GM18526 (cell line): Measurements from ENCODE around the gene EML4.

ENCODE experiments used
- POLR2A ChIP-seq: IDR thresholded peaks from 3 replicates; pipeline ENCODE4 v1.6.1; 2011; ENCODE audit not compliant: insufficient read length; ENCODE audit errors: extremely low read depth

Gene EML4

DNA sequence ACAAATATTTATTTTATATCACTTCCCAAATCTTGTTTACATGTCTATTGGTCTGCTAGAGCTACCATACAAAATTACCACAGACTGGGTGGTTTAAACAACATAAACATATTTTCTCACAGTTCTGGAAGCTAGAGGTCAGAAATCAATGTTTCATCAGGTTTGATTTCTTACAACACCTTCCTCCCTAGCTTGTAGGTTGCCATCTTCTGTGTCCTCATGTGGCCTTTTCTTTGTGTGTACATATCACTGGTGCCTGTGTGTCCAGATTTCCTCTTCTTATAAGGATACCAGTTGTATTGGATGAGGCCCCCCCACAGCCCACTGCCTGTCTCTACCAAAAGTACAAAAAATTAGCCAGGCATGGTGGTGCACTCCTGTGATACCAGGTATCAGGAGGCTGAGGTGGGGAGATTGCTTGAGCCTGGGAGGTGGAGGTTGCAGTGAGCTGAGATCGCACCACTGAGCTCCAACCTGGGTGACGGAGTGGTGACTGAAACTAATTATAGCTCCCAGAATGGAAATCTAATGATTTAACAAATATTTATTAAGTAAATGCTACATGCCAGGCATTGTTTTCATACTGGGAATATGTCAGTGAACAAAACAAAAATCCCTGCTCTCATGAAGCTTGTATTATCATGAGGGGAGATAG is 13.6 kb downstream of the EML4 start:
- no peak for TF ChIP-seq POLR2A

DNA sequence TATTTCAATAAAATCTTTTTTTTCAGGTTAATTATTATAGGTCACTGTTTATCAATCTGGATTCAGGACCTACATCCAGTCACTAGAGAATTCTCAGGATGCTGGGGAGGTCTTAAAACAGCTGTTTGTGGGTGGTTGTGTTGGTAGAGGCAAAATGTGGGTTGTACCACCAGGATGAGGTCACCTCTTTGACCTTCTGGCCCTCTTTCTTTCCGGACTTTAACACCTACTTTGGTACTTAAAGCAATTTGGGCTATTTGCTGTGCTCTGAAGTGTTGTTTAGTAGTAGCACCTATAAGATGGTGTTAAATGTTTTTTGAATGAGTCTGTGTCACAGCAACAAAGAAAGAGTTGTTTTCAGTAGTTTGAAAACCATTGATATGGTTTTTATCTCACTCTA is 14.6 kb downstream of the EML4 start:
- no peak for TF ChIP-seq POLR2A

DNA sequence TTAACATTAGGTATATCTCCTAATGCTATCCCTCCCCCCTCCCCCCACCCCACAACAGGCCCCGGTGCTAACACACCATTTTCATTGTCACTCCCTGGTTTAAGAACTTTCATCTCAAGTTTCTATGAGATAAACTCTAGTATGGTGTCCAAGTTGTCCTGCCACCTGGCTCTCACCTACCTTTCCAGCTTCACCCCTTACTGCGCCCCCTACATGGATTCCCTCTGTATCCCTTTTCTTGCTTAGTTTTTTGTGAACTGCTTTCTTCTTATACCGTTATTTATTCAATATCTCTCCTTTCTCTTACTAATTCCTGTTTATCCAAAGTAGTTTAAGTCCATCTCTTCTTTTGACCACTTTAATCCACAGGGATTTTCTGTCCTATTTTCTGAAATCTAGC is 15.2 kb downstream of the EML4 start:
- no peak for TF ChIP-seq POLR2A

DNA sequence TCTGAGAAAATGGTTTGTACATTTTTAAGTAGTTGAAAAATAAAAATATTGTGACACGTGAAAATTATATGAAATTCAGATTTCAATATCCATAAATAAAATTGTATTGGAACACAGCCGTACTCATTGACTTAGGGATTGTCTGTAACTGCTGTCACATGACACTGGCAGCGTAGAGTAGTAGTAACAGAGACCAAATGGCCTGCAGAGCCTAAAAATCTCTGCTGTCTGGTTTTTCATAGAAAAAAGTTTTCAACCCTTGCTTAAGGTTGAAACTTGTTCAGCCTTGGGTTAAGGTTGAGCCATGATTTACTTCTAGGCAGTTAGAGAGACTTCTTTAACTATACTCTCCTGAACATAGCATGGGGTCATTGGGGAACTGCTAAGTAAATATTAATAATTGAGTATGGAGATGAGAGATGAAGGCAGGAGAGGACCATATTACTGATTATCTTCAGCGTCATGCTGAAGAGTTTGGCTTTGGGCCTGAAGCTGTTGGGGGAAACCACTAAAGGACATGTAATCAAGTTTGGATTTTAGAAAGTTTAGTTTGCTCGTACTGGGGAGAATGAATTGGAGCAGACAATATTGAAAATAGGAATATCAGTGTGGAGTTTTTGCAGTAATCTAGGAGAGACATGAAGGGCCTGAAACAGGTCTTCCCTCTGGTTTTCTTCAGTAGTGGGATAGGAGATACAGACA is 16.2 kb downstream of the EML4 start:
- TF ChIP-seq POLR2A = no peak

DNA sequence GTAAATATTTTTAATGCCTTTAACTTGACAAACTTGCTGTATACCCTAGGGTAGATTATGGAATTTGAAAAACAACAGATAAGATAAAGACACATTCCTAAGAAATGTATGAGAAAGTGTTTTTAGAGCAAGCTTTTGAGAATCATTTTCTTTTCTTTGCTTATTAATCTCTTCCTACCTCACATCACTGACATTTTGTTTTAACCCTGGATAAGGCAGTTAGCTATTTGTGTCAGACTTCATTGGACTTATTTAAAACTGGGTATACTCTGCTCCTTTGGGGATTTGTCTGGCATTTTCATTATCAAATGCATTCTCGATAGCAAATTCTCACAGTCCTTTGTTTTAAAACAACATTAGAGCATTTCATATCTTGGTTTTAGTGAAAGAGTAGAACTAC is 17.2 kb downstream of the EML4 start:
- TF ChIP-seq POLR2A = no peak

DNA sequence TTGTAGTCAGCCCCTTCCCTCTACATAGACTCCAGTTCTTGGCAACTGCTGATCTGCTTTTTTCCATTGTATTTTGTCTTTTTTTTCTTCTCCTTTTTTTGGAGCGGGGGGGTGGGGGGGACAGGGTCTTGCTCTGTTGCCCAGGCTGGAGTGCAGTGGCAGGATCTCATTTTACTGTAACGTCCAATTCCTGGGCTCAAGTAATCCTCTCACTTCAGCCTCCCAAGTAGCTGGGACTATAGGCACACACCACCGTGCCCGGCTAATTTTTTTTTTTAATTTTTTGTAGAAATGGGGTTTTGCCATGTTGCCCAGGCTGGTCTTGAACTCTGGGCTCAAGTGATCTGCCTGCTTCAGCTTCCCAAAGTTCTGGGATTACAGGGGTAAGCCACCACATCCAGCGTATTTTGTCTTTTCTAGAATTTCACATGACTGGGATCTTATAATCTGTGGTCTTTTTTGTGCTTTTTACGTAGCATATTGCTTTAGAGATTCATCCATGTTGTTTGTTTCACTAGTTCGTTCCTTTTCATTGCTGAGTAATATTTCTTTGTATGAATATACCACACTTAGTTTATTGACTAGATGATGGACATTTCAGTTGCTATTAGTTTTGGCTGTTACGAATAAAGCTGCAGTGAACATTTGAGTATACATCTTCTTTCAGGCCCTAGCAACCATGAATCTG is 17.9 kb downstream of the EML4 start:
- TF ChIP-seq POLR2A = no peak

DNA sequence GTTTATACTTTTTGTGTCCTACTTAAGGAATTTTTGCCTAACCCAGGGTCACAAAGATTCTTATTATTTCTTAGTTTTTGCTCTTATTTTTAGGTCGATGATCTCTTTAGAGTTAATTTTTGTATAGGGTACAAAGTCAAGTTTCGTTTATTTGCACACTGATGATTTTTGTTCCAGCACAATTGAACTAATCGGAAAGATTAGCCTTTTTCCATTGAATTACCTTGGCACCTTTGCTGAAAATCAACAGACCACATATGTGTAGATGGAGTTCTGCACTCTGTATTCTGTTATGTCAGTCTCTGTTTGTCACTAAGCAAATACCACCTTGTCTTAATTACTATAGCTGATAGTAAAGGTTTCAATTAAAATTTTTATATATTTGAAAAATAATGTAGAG is 18.7 kb downstream of the EML4 start:
- no peak for TF ChIP-seq POLR2A

DNA sequence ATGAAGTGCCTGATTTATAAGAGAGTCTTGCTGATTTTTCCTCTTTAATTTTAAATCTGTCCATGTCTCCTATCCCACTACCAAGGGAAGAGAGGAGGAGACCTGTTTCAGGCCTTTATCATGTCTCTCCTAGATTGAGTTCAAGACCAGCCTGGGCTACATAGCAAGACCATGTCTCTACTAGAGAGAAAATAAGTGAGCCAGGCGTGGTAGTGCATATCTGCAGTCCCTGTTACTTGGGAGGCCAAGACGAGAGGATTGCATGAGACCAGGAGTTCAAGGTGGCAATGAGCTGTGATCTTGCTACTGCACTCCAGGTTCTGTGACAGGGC is 20.0 kb downstream of the EML4 start:
- no peak for TF ChIP-seq POLR2A

DNA sequence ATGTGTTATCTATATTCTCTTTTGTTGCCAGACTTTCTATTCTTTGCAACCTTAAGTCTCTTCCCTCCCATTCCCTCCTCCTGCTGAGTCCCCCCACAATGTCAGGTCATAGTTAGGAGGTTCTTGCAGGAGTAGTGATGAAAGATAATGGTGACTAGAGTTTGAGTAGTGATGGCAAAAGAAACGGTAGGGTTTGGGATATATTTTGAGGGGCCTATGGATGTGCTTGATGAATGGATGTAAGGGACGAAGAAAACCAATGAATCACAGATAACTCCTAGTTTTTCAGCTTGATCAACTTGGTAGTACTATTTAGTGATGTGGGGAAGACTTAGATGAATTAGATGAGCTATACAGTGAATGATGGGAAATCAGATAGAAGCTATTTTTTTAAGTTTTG is 21.0 kb downstream of the EML4 start:
- no peak for TF ChIP-seq POLR2A

DNA sequence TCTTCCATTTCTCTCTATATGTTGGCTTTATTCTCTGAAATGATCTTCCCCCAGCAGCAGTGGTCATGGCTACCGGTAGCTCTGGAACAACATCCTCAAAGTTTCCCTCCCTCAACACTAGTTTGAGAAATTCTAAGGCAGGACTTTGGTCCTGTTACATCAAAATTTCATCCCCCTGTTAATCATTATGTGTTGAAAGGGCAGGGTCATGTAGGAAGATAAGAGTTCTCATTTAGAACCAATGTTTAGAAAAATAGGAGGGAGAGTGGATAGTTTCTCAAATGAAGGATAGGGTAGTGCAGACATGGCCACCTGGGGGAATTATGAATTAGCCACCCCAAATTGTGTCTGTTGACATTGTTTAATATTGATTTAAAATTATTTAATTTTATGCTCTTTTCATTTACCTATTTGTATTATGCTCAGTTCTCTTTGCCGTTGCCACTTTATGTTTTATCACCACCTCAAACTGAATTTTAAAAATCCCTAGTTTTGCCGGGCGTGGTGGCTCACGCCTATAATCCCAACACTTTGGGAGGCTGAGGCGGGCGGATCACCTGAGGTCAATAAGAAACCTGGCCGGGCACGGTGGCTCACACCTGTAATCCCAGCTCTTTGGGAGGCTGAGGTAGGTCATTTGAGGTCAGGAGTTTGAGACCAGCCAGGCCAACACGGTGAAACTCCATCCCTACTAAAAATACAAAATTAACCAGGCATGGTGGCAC is 22.3 kb downstream of the EML4 start:
- TF ChIP-seq POLR2A = no peak

DNA sequence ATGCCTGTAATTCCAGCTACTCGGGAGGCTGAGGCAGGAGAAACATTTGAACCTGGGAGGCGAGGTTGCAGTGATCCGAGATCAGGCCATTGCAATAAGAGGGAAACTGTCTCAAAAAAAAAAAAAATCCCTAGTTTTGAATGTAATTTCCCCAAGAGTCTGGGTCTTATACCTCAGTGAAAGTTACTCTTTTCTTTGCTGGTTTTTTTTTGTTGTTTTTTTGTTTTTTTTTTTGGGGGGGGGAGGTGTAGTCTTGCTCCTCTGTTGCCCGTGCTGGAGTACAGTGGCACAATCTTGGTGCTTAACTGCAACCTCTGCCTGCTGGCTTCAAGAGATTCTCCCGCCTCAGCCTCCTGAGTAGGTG is 22.8 kb downstream of the EML4 start:
- no peak for TF ChIP-seq POLR2A

DNA sequence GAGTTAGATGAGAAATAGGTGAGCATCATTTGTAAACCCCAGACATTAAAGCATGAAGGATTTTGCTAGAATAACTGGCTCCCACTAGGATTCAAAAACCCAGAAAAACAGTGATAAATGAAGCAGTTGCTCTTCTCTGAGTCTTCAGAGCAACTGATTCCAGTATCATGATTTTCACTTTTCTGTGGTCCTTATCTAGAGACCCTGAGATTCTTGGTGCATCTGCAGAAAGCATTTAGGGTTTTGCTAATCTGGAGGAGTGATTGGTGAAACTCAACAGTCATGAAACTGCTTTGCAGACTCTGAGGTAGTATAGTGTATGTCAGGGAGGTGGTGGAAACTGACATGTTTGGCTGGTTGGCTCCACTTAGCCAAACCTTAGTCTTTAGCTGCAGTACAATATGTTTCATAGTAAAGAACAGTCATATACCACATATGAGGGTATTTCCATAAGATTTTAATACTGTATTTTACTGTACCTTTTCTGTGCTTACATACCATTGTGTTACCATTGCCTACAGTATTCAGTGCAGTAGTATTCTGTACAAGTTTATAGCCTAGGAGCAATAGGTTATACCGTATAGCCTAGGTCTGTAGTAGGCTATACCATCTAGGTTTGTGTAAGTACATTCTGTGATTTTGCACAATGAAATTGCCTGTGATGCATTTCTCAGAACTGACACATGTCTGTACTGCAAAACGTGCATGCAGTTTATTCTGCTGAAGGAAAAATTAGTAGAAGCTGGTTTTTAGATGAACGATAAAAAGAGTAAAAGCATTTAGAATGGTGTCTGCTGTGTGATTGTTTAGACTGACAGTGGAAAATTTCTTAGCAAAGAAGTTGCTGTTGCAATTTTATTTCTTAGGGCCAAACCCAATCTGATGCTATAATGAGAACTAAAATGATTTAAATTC is 23.8 kb downstream of the EML4 start:
- no peak for TF ChIP-seq POLR2A

DNA sequence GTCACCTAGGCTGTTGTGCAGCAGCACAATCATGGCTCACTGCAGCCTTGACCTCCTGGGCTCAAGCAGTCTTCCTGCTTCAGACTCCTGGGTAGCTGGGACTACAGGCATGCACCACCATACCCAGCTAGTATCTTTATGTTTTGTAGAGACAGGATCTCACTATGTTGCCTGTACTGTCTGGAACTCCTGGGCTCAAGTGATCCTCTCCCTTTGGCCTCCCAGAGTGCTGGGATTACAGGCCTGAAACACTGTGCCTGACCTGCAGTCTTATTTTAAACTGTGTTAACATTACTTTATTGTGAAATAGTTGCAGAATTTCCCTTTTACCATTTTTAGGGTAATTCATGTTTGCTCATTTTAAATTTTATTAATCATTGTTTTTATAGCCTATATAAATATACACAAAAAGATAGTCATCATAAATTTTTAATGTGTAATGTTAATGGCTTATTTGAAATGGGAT is 24.6 kb downstream of the EML4 start:
- TF ChIP-seq POLR2A = no peak

DNA sequence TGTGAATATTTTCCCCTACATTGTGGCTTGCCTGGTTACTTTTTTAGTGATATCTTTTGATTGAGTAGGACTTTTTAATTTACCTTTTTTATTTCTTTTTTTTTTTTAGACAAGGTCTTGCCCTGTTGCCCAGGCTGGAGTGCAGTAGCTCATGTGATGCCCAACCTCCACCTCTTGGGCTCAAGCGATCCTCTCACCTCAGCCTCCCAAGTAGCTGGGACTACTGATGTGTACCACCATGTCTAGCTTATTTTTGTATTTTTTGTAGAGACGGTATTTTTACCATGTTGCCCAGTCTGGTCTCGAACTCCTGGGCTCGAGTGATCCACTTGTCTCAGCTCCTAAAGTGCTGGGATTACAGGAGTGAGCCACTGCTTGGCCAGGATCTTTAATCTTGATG is 25.3 kb downstream of the EML4 start:
- no peak for TF ChIP-seq POLR2A

DNA sequence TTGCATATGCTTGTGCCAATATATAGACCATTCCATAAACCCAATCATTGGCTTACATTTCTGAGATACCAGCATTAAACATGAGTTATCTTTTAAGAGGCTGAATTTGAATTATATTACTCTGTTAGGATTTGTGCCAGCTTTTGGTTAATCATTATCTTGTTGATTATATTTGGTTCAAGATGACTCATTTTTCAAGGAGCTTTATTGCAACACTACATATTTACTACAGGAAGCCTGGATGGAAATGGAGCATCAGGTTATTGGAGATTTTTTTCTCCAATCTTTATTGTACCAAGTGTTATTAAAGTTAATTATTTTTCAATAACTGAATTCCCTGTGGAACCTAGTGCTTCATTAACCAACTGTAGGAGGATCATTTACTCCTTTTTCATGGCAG is 26.4 kb downstream of the EML4 start:
- no peak for TF ChIP-seq POLR2A
